Astrocyte of the cerebellum (primary cell): ENCODE data around the gene IKZF4.
"Not testable (repeated sequence)": the region's sequence is repeated elsewhere in the genome, so short reads cannot be mapped to it uniquely, and the experiment has no call there.

Source experiments
- DNase-seq: peaks from one replicate; pipeline ENCODE4 v3.0.0-alpha.2; 2011; ENCODE audit warnings: low read depth
- H3K4me3 ChIP-seq: 2 replicates; pipeline ENCODE4 v1.5.1; 2011; ENCODE audit warnings: mild to moderate bottlenecking, low read depth, low read length, moderate library complexity
- in situ Hi-C: cut with HindIII; loops from 2 replicates; pipeline ENCODE4 v1.10.0; 2017; ENCODE audit warnings: low sequenced_read_pairs
- TF ChIP-seq, protein P1 (sequence below): IDR thresholded peaks from 2 replicates; pipeline ENCODE4 v1.5.1; 2012; ENCODE audit warnings: low read length, low read depth, moderate library complexity, mild to moderate bottlenecking; ENCODE audit errors: missing control alignments

IKZF4 gene

DNA sequence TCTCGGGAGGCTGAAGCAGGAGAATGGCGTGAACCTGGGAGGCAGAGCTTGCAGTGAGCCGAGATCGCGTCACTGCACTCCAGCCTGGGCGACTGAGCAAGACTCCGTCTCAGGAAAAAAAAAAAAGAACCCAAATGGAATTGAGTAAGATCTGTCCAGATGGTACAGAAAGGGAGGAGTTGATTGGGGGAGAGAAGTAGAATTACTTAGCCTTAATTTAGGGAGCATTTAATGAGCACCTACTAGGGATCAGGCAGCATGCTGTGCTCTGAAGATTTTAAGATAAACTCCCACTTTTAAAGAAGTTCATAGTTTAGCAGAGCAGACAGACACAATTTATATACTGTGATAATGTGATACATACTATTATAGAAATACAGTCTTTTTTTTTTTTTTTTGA lies 42.5 kb upstream of the IKZF4 start:
- TF ChIP-seq, protein P1, sequence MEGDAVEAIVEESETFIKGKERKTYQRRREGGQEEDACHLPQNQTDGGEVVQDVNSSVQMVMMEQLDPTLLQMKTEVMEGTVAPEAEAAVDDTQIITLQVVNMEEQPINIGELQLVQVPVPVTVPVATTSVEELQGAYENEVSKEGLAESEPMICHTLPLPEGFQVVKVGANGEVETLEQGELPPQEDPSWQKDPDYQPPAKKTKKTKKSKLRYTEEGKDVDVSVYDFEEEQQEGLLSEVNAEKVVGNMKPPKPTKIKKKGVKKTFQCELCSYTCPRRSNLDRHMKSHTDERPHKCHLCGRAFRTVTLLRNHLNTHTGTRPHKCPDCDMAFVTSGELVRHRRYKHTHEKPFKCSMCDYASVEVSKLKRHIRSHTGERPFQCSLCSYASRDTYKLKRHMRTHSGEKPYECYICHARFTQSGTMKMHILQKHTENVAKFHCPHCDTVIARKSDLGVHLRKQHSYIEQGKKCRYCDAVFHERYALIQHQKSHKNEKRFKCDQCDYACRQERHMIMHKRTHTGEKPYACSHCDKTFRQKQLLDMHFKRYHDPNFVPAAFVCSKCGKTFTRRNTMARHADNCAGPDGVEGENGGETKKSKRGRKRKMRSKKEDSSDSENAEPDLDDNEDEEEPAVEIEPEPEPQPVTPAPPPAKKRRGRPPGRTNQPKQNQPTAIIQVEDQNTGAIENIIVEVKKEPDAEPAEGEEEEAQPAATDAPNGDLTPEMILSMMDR, result no peak
- no peak overlapping the region for H3K4me3 ChIP-seq
- DNase-seq, result no peak
- in situ Hi-C loops, result loop anchor here (10.0 kb wide), 1 partner anchor 56 kb away; no protein-coding TSS in a partner anchor

DNA sequence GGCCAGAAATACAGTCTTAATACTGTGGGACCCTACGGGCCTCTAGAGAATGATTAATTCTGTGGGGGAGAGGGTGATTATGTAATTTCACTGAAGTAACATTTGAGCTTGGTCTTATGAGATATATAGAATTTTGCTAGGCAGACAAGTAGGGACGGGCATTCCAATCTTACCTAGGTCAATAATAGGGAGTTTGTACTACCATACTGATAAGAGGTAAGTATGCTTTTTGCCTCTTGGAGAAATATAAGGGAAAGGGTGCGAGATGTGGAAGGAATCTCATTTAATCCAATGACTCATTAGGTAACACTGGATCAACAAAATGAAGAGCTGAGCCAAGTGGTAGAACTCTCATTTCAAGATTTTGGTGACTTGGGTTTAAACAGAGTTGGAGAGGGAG lies 41.8 kb upstream of the IKZF4 start:
- no peak for DNase-seq
- TF ChIP-seq, protein P1, result no peak
- H3K4me3 ChIP-seq, result no peak overlapping the region
- in situ Hi-C loops, result loop anchor here (10.0 kb wide), 1 partner anchor 56 kb away; no protein-coding TSS in a partner anchor

DNA sequence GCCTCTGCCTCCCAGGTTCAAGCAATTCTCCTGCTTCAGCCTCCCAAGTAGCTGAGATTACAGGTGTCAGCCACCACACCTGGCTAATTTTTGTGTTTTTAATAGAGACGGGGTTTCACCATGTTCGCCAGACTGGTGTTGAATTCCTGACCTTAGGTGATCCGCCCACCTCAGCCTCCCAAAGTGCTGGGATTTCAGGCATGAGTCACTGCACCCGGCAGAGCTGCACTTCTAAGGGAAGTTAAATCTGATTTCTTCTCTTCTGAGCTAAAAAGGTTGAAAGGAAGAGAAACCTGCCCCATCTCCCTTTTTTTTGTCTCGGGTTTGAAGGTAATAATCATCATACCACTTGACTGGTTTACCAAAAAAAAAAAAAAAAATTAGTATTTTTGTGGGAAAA lies 39.0 kb upstream of the IKZF4 start:
- not testable (repeated sequence) for H3K4me3 ChIP-seq, DNase-seq

DNA sequence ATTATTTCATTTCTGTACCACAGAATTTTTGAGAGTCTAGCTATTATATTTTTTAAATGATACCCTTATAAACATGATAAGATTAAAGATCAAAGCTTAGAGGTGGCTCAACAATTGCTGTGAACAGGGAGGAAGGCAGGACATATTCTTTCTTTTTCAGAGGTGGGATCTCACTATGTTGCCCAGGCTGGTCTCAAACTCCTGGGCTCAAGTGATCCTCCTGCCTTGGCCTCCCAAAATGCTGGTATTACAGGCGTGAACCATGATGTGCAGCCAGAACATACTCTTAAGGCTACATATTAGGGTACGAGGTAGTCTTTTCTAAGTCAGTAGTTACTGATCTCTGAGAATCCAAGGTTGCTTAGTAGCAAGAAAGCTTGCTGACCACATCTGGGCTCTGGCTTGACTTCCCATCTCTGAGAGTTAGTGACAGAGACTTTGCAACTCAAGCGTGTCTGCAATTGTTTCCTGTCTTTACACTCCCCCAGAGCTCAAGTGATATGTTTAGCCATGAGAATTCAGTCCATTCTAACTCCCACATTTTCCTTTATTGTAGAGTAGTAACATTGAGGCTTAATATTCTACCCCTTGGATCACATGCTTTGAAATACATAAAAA lies 38.4 kb upstream of the IKZF4 start:
- H3K4me3 ChIP-seq, result no peak overlapping the region
- no peak for DNase-seq
- in situ Hi-C loops, result no loop called here
- TF ChIP-seq, protein P1, result no peak

More for the DNA sequence above, 39.0 kb upstream of the IKZF4 start:
- in situ Hi-C loops, result not testable (repeated sequence)

DNA sequence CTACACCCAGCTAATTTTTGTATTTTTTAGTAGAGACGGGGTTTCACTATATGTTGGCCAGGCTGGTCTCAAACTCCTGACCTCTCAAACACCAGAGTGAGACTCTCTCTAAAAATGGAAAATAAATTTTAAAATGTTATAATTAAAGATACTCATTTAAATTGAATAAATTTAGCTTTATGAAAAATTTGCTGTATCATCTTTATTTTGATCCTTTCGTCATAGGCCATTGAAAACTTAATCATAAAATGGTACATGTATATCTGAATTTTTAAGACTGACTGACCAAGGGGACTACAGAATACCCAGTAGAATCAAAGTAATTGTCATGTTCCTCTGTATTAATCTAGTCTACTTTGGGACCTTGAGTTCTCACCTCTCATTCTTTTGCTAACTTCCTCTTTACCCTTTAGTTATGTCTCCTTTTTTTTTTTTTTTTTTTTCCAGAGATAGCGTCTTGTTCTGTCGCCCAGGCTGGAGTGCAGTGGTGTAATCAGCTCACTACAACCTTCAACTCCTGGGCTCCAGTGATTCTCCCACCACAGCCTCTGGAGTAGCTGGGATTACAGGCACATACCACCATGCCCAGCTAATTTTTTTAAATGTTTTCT lies 37.5 kb upstream of the IKZF4 start:
- no peak overlapping the region for H3K4me3 ChIP-seq
- DNase-seq, result no peak
- in situ Hi-C loops, result no loop called here
- TF ChIP-seq, protein P1, result no peak

DNA sequence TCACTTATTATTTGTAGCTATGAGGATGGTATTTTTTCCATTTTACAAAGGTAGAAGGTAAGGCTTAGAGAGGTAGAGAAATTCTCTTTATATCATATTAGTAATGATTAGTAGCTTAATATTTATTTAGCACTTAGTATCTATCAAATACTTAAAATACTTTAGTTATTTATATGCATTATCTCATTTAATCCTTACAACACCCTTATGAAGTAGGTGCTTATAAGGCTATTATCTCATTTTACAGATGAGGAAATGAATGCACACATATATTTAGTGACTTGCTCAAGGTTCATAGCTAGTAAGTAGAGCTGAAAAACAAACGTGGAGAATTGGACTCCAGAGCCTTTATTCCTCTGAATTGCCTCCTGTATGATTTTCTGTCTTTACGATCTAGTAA lies 36.0 kb upstream of the IKZF4 start:
- in situ Hi-C loops, result no loop called here
- TF ChIP-seq, protein P1, result no peak
- no peak for DNase-seq

DNA sequence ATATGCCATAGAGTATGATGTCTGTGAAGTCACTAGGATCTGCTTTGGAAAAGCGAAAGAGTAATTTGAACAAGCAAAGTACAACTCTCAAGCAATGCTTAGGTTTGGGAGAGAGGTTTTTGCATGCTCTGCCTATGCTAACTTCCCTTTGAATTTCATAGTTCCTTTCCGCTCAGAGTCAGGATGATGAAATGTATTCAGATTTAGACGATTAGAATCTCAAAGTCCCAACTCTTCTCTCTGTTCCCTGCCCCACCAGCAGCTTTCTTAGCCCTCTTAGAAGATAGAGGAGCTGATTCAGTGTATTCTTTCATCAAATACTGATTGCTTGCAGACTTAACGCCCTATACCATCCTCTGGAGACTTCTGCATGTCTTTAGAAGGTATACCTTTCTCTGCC lies 35.5 kb upstream of the IKZF4 start:
- TF ChIP-seq, protein P1, result no peak
- in situ Hi-C loops, result no loop called here
- no peak overlapping the region for H3K4me3 ChIP-seq
- no peak for DNase-seq

More for the DNA sequence above, 36.0 kb upstream of the IKZF4 start:
- no peak overlapping the region for H3K4me3 ChIP-seq

DNA sequence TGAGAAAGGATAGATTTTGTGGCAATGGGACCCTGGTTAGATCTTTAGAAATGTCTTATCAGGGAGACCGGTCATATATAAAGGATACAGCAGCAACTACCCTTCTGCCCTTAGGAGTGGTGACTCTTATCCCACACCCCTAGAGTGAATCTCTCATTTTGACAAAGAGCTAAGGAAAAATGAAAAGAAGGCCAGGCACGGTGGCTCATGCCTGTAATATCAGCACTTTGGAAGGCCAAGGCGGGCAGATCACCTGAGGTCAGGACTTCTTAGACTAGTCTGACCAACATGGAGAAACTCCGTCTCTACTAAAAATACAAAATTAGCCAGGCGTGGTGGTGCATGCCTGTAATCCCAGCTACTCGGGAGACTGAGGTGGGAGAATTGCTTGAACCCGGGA lies 34.9 kb upstream of the IKZF4 start:
- not testable (repeated sequence) for DNase-seq

More for the DNA sequence above, 34.9 kb upstream of the IKZF4 start:
- in situ Hi-C loops, H3K4me3 ChIP-seq: not testable (repeated sequence)
